ENCODE data around the gene TCEA3.

TCEA3 gene

DNA sequence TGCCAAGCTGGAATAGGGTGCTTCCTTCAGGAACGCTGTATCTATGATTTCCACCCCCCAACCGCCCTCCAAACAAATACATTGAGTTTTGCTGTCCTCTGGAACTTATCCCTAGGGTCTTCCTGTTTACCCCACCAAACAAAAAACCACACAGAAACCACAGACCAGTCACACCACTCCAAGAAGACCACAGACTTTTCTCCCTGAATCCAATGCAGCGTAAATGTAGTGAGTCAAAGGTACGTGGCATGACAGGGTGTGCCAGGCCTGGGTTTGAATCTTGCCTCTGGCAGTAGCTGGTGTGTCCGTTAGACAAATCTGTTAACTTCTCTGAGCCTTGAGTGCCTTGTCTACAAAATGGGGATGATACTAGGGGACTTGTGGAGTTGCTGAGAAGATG is 31.7 kb upstream of the TCEA3 start:
- DNase-seq (ENCODE audit: low read depth in 2 of 2), result no peak
- no peak overlapping the region for H3K4me3 ChIP-seq (replicated peaks in 1 of 2; ENCODE audit: low read depth in 2 of 2, low read length in 2 of 2)
- TF ChIP-seq CTCF (IDR thresholded peaks at IDR 0.05; ENCODE audit: low read depth, low read length), result no peak

DNA sequence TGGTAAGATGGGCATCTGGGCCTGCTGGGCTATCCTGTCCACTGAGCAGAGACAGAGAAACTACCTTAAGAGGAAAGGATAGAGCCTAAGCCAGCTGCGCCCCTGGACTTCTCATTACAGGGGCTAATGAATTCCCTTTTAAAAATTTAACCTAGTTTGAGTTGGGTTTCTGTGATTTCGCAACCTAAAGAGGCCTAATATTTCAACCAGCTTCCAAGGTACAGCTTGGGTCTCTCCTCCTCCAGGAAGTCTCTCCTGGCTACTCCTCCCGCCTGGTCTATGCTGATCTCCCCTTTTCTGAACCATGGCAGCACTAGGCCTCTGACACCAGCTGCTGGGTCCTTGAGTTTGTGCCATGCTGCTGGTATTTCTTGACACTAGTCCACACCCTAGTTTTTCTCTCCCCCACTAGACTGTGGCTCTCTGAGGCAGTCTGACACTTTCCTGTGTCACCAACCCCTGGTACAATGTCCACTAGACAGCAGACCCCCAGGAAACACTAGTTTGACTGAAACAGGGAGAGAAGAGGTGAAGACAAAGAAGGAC is 29.0 kb upstream of the TCEA3 start:
- TF ChIP-seq CTCF (IDR thresholded peaks at IDR 0.05; ENCODE audit: low read depth, low read length), result no peak
- no peak overlapping the region for H3K4me3 ChIP-seq (replicated peaks in 1 of 2; ENCODE audit: low read depth in 2 of 2, low read length in 2 of 2)
- DNase-seq (ENCODE audit: low read depth in 2 of 2), result no peak

DNA sequence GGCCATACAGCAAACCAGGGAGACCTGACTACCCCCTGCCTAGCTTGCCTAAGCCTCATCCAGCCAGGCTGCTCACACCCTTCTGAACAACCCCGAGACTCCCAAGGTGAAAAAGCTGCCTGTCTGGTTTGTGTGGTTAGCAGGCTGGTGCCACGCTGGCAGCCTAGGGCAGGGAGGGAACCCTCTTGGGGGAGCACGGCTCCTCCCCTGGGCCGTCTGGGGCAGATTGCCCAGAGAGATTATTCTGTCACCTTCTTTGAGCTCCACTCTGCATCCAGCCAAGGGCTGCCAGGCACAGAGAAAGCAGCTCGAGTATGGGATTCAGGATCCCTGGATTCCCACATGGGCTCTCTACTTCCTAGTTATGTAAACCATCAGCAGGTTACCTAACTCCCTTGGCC is 27.5 kb upstream of the TCEA3 start:
- peak in 1 of 2 donors; percentile 49 for DNase-seq (ENCODE audit: low read depth in 2 of 2)
- no peak overlapping the region for H3K4me3 ChIP-seq (replicated peaks in 1 of 2; ENCODE audit: low read depth in 2 of 2, low read length in 2 of 2)
- TF ChIP-seq CTCF (IDR thresholded peaks at IDR 0.05; ENCODE audit: low read depth, low read length), result no peak

- DNase-seq (ENCODE audit: low read depth in 2 of 2), result no peak
- TF ChIP-seq CTCF (IDR thresholded peaks at IDR 0.05; ENCODE audit: low read depth, low read length), result no peak
- no peak overlapping the region for H3K4me3 ChIP-seq (replicated peaks in 1 of 2; ENCODE audit: low read depth in 2 of 2, low read length in 2 of 2)
Measured at GRCh38 chr1:23451441-23451840, 26.9 kb upstream of the TCEA3 start.

DNA sequence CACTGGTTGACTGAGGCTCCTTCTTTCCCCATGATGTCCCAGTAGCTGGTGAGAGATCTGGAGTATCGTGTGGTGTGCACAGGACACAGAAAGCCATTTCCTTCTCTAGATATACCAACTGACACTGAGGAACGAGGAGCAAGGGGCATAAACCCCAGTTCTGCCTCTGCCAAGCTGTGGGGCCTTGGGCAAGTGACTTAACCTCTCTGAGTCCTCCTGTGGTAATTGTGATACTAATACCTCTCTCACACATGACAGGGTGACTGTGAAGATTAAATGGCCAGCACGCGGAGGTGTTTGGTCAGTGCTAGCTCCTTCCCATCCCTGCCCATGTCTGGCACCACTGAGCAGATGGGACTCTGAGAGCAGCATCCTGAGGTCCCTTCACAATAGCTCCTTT is 26.3 kb upstream of the TCEA3 start:
- no peak for TF ChIP-seq CTCF (IDR thresholded peaks at IDR 0.05; ENCODE audit: low read depth, low read length)
- H3K4me3 ChIP-seq (replicated peaks in 1 of 2; ENCODE audit: low read depth in 2 of 2, low read length in 2 of 2), result no peak overlapping the region
- DNase-seq (ENCODE audit: low read depth in 2 of 2), result no peak

DNA sequence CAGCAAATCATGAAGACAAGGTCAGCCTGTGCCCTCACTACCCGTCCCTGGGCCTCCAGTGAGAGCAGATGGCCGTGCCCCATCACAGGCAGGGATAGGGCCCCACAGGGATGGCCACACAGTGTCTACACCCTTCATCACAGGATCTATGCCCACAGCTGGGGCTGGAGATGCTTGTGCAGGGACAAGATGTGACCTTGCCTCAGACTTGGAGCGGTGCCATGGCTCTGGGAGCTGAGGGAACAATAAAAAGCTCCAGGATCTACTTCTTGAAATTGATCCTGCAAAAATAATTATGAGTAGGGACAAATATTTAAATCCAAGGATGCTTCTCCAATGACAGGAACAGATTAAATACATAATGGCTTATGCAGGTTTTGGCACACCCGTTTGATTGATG is 25.4 kb upstream of the TCEA3 start:
- H3K4me3 ChIP-seq (replicated peaks in 1 of 2; ENCODE audit: low read depth in 2 of 2, low read length in 2 of 2), result no peak overlapping the region
- no peak for TF ChIP-seq CTCF (IDR thresholded peaks at IDR 0.05; ENCODE audit: low read depth, low read length)
- no peak for DNase-seq (ENCODE audit: low read depth in 2 of 2)

DNA sequence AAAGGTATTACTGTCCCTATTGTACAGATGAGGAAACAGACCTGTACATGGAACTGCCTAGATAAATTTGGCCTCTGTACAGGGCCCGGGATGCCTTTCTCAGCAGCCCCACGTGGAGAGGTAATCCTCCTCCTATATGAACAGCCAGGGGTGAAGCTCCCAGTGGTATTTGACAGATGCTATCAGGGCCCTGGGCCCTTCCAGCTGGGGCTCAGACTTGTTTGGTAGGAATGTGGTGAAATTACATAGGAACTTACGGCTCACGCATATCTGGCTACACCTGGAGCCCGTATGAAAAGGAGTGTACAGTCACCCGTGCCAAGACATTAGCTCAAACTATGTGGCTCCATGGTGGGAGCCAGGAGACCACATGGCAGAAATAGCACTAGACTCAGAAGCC is 24.8 kb upstream of the TCEA3 start:
- TF ChIP-seq CTCF (IDR thresholded peaks at IDR 0.05; ENCODE audit: low read depth, low read length), result no peak
- H3K4me3 ChIP-seq (replicated peaks in 1 of 2; ENCODE audit: low read depth in 2 of 2, low read length in 2 of 2), result no peak overlapping the region
- no peak for DNase-seq (ENCODE audit: low read depth in 2 of 2)
